ENCODE data around the gene MACROH2A1.

MACROH2A1 gene

DNA sequence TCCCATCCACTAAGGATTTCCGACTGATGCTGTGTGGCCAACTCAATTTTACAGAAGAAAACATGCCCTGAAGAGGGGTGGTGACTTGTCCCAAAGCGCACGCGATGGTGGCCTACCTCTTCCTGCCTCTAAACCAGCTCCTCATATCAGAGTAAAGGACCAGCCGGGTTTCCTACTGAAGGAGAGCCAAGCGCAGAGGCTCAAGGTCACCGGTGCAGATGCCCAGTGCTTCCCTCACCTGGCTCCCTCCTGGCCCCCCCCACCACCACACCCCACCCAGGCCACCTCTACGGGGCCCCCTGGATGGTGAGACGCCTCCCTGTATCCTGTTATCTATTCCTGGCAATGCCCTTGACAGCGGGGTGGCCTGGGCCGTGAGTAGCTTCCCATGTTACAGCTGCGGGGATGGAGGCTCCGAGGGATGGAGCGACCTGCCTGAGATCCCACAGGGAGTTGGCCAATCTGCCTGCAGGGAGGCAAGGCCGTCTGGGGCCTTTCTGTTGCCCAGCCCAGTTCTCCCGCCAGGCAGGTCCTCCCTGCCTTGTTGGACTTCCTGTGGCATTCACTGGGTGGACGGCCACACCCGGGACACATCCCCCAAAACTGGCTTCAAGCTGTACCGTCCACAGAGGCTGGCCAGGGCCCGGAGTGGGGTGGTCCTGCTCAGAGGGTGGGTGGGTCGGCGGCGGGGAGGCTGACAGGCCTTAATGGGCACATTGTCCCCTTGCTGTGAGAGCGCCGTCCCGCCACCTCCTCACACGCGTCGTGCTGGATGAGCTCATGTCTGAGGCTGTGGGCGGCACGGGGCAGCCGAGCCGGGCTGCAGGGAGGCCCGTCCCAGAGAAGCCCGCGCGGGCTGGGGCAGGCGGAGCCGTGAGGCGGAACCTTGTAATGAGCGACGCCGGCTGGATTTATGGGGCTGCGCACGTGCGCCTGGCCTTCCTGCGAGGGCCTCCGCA lies 72.5 kb downstream of the MACROH2A1 start:
- no peak overlapping the region for H3K27ac ChIP-seq
- TF ChIP-seq CTCF (conservative IDR thresholded peaks at IDR 0.05), result no peak

- peak overlapping the region; percentile 72; the same call in 1 of the 2 replicates for H3K27ac ChIP-seq
- no peak for TF ChIP-seq CTCF (conservative IDR thresholded peaks at IDR 0.05)
Observed at GRCh38 chr5:135324897-135325650, 74.0 kb downstream of the MACROH2A1 start.

DNA sequence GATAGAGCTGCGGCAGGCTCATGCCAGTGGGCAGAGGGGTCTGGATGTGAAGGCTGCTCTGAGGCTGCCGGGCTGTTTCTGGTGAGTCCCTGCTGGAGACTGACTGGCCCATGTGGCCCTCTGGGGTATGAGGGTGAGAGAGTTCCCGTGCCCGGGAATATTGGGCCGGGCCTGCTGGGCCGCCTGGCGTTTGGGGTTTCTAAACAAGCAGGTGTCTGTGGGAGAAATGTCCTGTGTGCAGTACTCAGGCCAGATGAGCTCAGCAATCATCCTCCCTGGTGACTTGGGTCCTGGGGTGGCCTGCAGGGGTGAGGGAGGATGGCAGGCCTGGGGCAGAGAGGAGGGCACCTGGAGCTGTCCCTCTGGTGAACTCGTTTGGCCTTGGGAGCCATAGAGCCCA lies 74.9 kb downstream of the MACROH2A1 start:
- peak overlapping the region; percentile 72 for H3K27ac ChIP-seq
- no peak for TF ChIP-seq CTCF (conservative IDR thresholded peaks at IDR 0.05)

DNA sequence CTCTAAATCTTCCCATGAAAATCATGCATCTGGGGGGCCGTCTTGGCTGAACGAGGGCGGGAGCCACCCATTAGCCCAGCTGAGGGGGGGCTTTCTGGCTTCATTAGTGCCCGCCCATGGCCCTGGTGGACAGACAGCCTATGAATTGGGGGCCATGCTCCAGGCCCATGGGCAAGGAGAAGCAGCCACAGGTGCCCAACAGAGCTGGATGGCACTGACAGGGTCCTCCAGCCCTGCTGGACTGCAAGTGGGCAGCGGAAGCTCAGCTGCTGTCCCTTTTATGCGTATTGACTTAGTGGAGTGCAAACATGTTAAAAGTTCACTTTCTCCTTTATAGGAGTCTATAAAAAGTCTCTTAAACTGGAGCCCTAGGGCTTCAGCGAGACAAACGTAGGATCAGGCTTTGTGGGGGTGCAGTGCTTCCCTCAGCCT lies 75.3 kb downstream of the MACROH2A1 start:
- H3K27ac ChIP-seq, result peak overlapping the region; percentile 72
- no peak for TF ChIP-seq CTCF (conservative IDR thresholded peaks at IDR 0.05)

GRCh38 chr5:135323227-135323626 lies 75.8 kb downstream of the MACROH2A1 start:
- H3K27ac ChIP-seq, result peak overlapping the region; percentile 72
- no peak for TF ChIP-seq CTCF (conservative IDR thresholded peaks at IDR 0.05)

GRCh38 chr5:135322744-135323143 lies 76.3 kb downstream of the MACROH2A1 start:
- peak overlapping the region; percentile 72 for H3K27ac ChIP-seq
- TF ChIP-seq CTCF (conservative IDR thresholded peaks at IDR 0.05), result no peak

GRCh38 chr5:135322271-135322670 lies 76.8 kb downstream of the MACROH2A1 start:
- H3K27ac ChIP-seq, result no peak overlapping the region
- TF ChIP-seq CTCF (conservative IDR thresholded peaks at IDR 0.05), result no peak
